Measurements from ENCODE around the gene AMY2B.
"Not testable (repeated sequence)": the region's sequence is repeated elsewhere in the genome, so short reads cannot be mapped to it uniquely, and the experiment has no call there.

AMY2B gene

GRCh38 chr1:103616994-103617477, 45.6 kb downstream of the AMY2B start, which contains the start of gene AMY2A:
Gene AMY2A, plus strand, starts transcription at chr1:103617427. Its CDS starts 14 bp downstream, at chr1:103617441.
- DNase-seq (ENCODE audit: low read depth, low spot score) = not testable (repeated sequence)

- DNase-seq (ENCODE audit: low read depth, low spot score) = not testable (repeated sequence)
Observed at GRCh38 chr1:103627436-103627835, 56.0 kb downstream of the AMY2B start.

All from astrocyte of the hippocampus (primary cell).